GM23338 (cell line): Measurements from ENCODE around the gene CACNA1C. TPM values are rescaled to one million over a fixed set of nuclear protein-coding genes. Genes with fewer than 3 reads are reported as not detected.

Experiments
- ATAC-seq: fragments of 200-7000 bp; cut with Tn5 transposase; 3 replicates; pipeline ENCODE4 v1.9.1; 2020
- DNase-seq: peaks from one replicate; pipeline ENCODE4 v3.0.0-alpha.2; 2015; ENCODE audit warnings: low spot score
- H2AFZ ChIP-seq: fragments of 200-600 bp; sonication (generic); 2 replicates; pipeline ENCODE4 v1.8.0; 2016; ENCODE audit warnings: antibody characterized with exemption, mild to moderate bottlenecking, moderate library complexity
- H3F3A ChIP-seq: fragments of 200-600 bp; sonication (generic); replicated peaks from 2 replicates; pipeline ENCODE4 v1.8.0; 2017; ENCODE audit warnings: antibody characterized with exemption, mixed run types, low read depth
- H3K27ac ChIP-seq: fragments of 200-600 bp; sonication (generic); 2 replicates; pipeline ENCODE4 v1.6.1; 2016; ENCODE audit warnings: low read depth
- H3K27me3 ChIP-seq: fragments of 200-600 bp; sonication (generic); 2 replicates; pipeline ENCODE4 v1.8.0; 2016; ENCODE audit warnings: mild to moderate bottlenecking, mixed run types, moderate library complexity; ENCODE audit not compliant: insufficient read depth
- H3K36me3 ChIP-seq: fragments of 200-600 bp; sonication (generic); 2 replicates; pipeline ENCODE4 v1.8.0; 2016; ENCODE audit warnings: mild to moderate bottlenecking; ENCODE audit not compliant: insufficient read depth
- H3K4me1 ChIP-seq: fragments of 200-600 bp; sonication (generic); 2 replicates; pipeline ENCODE4 v1.8.0; 2016; ENCODE audit warnings: mild to moderate bottlenecking, moderate library complexity; ENCODE audit not compliant: insufficient read depth
- H3K4me2 ChIP-seq: fragments of 200-600 bp; sonication (generic); 2 replicates; pipeline ENCODE4 v1.7.1; 2017; ENCODE audit warnings: mixed run types
- H3K4me3 ChIP-seq: fragments of 200-600 bp; sonication (generic); 2 replicates; pipeline ENCODE4 v1.6.1; 2016; ENCODE audit warnings: mixed run types
- H3K79me2 ChIP-seq: fragments of 200-600 bp; sonication (generic); replicated peaks from 2 replicates; pipeline ENCODE4 v1.8.0; 2017; ENCODE audit warnings: mild to moderate bottlenecking; ENCODE audit not compliant: insufficient read depth
- H3K9me2 ChIP-seq: fragments of 200-600 bp; sonication (generic); 2 replicates; pipeline ENCODE4 v1.8.0; 2017; ENCODE audit not compliant: insufficient read depth
- H4K20me1 ChIP-seq: fragments of 200-600 bp; sonication (generic); replicated peaks from 2 replicates; pipeline ENCODE4 v1.8.0; 2017; ENCODE audit warnings: mild to moderate bottlenecking; ENCODE audit not compliant: insufficient read depth
- H3K27ac Mint-ChIP-seq: 2 replicates; pipeline ENCODE4 v1.8.0; 2020; ENCODE audit warnings: inconsistent platforms, mild to moderate bottlenecking, moderate library complexity, mixed read lengths
- H3K27me3 Mint-ChIP-seq: 3 replicates; pipeline ENCODE4 v1.8.0; 2022; ENCODE audit warnings: low read depth, mild to moderate bottlenecking, moderate library complexity, mixed read lengths, inconsistent platforms; ENCODE audit not compliant: insufficient read depth, poor library complexity
- H3K36me3 Mint-ChIP-seq: 3 replicates; pipeline ENCODE4 v1.8.0; 2021; ENCODE audit warnings: low read depth, mild to moderate bottlenecking, inconsistent platforms, moderate library complexity, mixed read lengths
- H3K4me1 Mint-ChIP-seq: 3 replicates; pipeline ENCODE4 v1.8.0; 2020; ENCODE audit warnings: mild to moderate bottlenecking, inconsistent platforms, mixed read lengths
- H3K4me3 Mint-ChIP-seq: 3 replicates; pipeline ENCODE4 v1.8.0; 2021; ENCODE audit warnings: moderate library complexity, mild to moderate bottlenecking, inconsistent platforms, mixed read lengths
- H3K9me3 Mint-ChIP-seq: 3 replicates; pipeline ENCODE4 v1.8.0; 2020; ENCODE audit warnings: moderate library complexity, mild to moderate bottlenecking, inconsistent platforms, mixed read lengths
- CREB1 ChIP-seq: fragments of 250-450 bp; sonication (Bioruptor Pico); IDR thresholded peaks from 2 replicates; pipeline ENCODE4 v1.5.0; 2020; ENCODE audit warnings: low read depth, mild to moderate bottlenecking, moderate library complexity
- EZH2 ChIP-seq: fragments of 200-600 bp; sonication (generic); IDR thresholded peaks from one replicate; pipeline ENCODE4 v1.8.0; 2017; ENCODE audit warnings: antibody characterized with exemption, mild to moderate bottlenecking, low read depth; ENCODE audit not compliant: unreplicated experiment
- EZH2phosphoT487 ChIP-seq: fragments of 200-600 bp; sonication (generic); IDR thresholded peaks from one replicate; pipeline ENCODE4 v1.8.1; 2018; ENCODE audit warnings: antibody characterized with exemption; ENCODE audit not compliant: unreplicated experiment
- POLR2AphosphoS5 ChIP-seq: IDR thresholded peaks from 2 replicates; pipeline ENCODE4 v1.6.1; 2016; ENCODE audit warnings: antibody characterized with exemption, low read depth
- STAT1 ChIP-seq: IDR thresholded peaks from one replicate; pipeline ENCODE4 v1.6.1; 2016; ENCODE audit warnings: antibody characterized with exemption; ENCODE audit not compliant: unreplicated experiment
- ZNF114 ChIP-seq: fragments of 250-450 bp; sonication (Bioruptor Pico); IDR thresholded peaks from 2 replicates; pipeline ENCODE4 v1.5.0; 2020; ENCODE audit warnings: mild to moderate bottlenecking, moderate library complexity
- polyA plus RNA-seq: library from polyadenylated mRNA; unstranded; fragments of >200 nt; fragmentation: Nextera tagmentation; extraction: Ambion mirVana; gene quantifications from 2 replicates; pipeline ENCODE4 v1.2.1, GENCODE V29; 2016
- total RNA-seq: library from RNA; depleted of rRNA; stranded (reverse); fragments of >200 nt; shearing (Covaris generic); gene quantifications from 2 replicates; pipeline ENCODE4 v1.2.3, GENCODE V29; 2014
- TF ChIP-seq, protein P1 (sequence below): fragments of 250-450 bp; sonication (Bioruptor Pico); IDR thresholded peaks from 2 replicates; pipeline ENCODE4 v1.5.0; 2020; ENCODE audit warnings: mild to moderate bottlenecking, moderate library complexity
- TF ChIP-seq, protein P2 (sequence below): IDR thresholded peaks from 2 replicates; pipeline ENCODE4 v1.6.1; 2016; ENCODE audit warnings: antibody characterized with exemption
- TF ChIP-seq, protein P3 (sequence below): IDR thresholded peaks from one replicate; pipeline ENCODE4 v1.6.1; 2018; ENCODE audit warnings: antibody characterized with exemption; ENCODE audit not compliant: unreplicated experiment
- TF ChIP-seq, protein P4 (sequence below), 2 experiments: fragments of 200-600 bp in 1 of 2; sonication (generic) in 1 of 2; conservative IDR thresholded peaks; 2 replicates each; pipeline versions ENCODE4 v1.5.1 to v1.6.1; 2016 to 2017; ENCODE audit warnings: antibody characterized with exemption in 2 of 2, low read depth in 2 of 2, mild to moderate bottlenecking in 2 of 2, moderate library complexity in 1 of 2

CACNA1C gene
- total and polyA plus RNA-seq, 2 experiments from 2014 or later, result 0.78 to 2.1 TPM

DNA sequence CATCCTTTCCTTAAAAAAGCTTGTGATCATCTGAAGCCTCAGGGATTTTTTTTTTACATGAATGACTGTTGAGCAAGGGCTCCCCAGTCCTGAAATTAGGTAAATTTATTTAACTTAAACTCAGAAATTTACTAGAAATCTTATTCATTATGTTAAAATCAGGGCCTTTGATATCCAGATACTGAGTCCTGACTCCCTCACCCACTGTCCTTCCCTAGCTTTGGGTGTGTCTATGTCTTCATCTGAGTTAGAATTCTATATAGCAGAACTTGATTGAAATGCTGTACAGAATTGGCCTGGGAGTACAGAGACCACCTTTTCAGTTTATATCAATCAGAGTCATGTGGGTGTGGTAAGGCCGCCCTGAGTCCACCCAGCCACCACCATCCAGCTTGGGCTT lies 260.0 kb downstream of the CACNA1C start (continued):
- TF ChIP-seq, protein P1, sequence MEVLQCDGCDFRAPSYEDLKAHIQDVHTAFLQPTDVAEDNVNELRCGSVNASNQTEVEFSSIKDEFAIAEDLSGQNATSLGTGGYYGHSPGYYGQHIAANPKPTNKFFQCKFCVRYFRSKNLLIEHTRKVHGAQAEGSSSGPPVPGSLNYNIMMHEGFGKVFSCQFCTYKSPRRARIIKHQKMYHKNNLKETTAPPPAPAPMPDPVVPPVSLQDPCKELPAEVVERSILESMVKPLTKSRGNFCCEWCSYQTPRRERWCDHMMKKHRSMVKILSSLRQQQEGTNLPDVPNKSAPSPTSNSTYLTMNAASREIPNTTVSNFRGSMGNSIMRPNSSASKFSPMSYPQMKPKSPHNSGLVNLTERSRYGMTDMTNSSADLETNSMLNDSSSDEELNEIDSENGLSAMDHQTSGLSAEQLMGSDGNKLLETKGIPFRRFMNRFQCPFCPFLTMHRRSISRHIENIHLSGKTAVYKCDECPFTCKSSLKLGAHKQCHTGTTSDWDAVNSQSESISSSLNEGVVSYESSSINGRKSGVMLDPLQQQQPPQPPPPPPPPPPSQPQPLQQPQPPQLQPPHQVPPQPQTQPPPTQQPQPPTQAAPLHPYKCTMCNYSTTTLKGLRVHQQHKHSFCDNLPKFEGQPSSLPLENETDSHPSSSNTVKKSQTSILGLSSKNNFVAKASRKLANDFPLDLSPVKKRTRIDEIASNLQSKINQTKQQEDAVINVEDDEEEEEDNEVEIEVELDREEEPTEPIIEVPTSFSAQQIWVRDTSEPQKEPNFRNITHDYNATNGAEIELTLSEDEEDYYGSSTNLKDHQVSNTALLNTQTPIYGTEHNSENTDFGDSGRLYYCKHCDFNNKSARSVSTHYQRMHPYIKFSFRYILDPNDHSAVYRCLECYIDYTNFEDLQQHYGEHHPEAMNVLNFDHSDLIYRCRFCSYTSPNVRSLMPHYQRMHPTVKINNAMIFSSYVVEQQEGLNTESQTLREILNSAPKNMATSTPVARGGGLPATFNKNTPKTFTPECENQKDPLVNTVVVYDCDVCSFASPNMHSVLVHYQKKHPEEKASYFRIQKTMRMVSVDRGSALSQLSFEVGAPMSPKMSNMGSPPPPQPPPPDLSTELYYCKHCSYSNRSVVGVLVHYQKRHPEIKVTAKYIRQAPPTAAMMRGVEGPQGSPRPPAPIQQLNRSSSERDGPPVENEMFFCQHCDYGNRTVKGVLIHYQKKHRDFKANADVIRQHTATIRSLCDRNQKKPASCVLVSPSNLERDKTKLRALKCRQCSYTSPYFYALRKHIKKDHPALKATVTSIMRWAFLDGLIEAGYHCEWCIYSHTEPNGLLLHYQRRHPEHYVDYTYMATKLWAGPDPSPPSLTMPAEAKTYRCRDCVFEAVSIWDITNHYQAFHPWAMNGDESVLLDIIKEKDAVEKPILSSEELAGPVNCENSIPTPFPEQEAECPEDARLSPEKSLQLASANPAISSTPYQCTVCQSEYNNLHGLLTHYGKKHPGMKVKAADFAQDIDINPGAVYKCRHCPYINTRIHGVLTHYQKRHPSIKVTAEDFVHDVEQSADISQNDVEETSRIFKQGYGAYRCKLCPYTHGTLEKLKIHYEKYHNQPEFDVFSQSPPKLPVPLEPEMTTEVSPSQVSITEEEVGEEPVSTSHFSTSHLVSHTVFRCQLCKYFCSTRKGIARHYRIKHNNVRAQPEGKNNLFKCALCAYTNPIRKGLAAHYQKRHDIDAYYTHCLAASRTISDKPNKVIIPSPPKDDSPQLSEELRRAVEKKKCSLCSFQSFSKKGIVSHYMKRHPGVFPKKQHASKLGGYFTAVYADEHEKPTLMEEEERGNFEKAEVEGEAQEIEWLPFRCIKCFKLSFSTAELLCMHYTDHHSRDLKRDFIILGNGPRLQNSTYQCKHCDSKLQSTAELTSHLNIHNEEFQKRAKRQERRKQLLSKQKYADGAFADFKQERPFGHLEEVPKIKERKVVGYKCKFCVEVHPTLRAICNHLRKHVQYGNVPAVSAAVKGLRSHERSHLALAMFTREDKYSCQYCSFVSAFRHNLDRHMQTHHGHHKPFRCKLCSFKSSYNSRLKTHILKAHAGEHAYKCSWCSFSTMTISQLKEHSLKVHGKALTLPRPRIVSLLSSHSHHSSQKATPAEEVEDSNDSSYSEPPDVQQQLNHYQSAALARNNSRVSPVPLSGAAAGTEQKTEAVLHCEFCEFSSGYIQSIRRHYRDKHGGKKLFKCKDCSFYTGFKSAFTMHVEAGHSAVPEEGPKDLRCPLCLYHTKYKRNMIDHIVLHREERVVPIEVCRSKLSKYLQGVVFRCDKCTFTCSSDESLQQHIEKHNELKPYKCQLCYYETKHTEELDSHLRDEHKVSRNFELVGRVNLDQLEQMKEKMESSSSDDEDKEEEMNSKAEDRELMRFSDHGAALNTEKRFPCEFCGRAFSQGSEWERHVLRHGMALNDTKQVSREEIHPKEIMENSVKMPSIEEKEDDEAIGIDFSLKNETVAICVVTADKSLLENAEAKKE, result no peak
- no peak for TF ChIP-seq STAT1
- no peak for TF ChIP-seq EZH2phosphoT487
- no peak for TF ChIP-seq POLR2AphosphoS5
- no peak for TF ChIP-seq ZNF114 (CRISPR knock-in tag)
- TF ChIP-seq CREB1 (CRISPR knock-in tag), result no peak

DNA sequence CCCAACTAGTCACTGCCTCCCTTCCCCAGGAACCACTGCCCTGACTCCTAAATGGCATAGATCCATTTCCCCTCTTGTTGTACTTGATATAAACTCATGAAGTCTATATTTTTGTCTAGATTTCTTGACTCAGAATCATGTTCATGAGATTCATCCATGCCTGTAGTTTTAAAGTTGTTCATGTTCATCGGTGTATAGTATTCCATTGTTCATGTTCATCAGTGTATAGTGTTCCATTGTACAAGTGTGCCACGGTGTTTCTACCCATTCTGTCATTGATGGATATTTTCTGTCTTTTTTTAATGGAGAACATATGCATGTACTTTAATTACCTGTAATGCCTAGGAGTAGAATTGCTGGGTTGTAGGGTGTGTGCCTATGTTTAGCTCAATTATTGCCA lies 261.7 kb downstream of the CACNA1C start:
- H3K27ac ChIP-seq, result no peak overlapping the region
- H3K4me1 ChIP-seq, result no peaks in the 10 kb centered on the region
- no peak overlapping the region for H3K4me3 ChIP-seq
- H3K9me2 ChIP-seq, result no peaks in the 10 kb centered on the region
- H3K4me1 Mint-ChIP-seq, result peaks cover under 1% of the 10 kb centered on the region; the same call in 2 of the 3 replicates
- H4K20me1 ChIP-seq, result no peaks in the 10 kb centered on the region
- H3K9me3 Mint-ChIP-seq, result no peaks in the 10 kb centered on the region
- no peaks in the 10 kb centered on the region for H3K36me3 ChIP-seq
- ATAC-seq, result no peak
- H3K36me3 Mint-ChIP-seq, result no peaks in the 10 kb centered on the region
- H3F3A ChIP-seq, result no peaks in the 10 kb centered on the region
- no peaks in the 10 kb centered on the region for H3K79me2 ChIP-seq
- H3K4me2 ChIP-seq, result no peak overlapping the region
- peaks cover 3% of the 10 kb centered on the region for H3K27me3 Mint-ChIP-seq
- no peak overlapping the region for H2AFZ ChIP-seq
- DNase-seq, result no peak
- H3K27me3 ChIP-seq, result no peaks in the 10 kb centered on the region
- no peak overlapping the region for H3K4me3 Mint-ChIP-seq
- no peak overlapping the region for H3K27ac Mint-ChIP-seq
- TF ChIP-seq, protein P2, sequence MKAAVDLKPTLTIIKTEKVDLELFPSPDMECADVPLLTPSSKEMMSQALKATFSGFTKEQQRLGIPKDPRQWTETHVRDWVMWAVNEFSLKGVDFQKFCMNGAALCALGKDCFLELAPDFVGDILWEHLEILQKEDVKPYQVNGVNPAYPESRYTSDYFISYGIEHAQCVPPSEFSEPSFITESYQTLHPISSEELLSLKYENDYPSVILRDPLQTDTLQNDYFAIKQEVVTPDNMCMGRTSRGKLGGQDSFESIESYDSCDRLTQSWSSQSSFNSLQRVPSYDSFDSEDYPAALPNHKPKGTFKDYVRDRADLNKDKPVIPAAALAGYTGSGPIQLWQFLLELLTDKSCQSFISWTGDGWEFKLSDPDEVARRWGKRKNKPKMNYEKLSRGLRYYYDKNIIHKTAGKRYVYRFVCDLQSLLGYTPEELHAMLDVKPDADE, result no peak
- TF ChIP-seq ZNF114 (CRISPR knock-in tag), result no peak
- no peak for TF ChIP-seq STAT1
- no peak for TF ChIP-seq EZH2phosphoT487
- no peak for TF ChIP-seq EZH2
- TF ChIP-seq, protein P3, sequence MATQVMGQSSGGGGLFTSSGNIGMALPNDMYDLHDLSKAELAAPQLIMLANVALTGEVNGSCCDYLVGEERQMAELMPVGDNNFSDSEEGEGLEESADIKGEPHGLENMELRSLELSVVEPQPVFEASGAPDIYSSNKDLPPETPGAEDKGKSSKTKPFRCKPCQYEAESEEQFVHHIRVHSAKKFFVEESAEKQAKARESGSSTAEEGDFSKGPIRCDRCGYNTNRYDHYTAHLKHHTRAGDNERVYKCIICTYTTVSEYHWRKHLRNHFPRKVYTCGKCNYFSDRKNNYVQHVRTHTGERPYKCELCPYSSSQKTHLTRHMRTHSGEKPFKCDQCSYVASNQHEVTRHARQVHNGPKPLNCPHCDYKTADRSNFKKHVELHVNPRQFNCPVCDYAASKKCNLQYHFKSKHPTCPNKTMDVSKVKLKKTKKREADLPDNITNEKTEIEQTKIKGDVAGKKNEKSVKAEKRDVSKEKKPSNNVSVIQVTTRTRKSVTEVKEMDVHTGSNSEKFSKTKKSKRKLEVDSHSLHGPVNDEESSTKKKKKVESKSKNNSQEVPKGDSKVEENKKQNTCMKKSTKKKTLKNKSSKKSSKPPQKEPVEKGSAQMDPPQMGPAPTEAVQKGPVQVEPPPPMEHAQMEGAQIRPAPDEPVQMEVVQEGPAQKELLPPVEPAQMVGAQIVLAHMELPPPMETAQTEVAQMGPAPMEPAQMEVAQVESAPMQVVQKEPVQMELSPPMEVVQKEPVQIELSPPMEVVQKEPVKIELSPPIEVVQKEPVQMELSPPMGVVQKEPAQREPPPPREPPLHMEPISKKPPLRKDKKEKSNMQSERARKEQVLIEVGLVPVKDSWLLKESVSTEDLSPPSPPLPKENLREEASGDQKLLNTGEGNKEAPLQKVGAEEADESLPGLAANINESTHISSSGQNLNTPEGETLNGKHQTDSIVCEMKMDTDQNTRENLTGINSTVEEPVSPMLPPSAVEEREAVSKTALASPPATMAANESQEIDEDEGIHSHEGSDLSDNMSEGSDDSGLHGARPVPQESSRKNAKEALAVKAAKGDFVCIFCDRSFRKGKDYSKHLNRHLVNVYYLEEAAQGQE, result no peak
- TF ChIP-seq, protein P4, sequence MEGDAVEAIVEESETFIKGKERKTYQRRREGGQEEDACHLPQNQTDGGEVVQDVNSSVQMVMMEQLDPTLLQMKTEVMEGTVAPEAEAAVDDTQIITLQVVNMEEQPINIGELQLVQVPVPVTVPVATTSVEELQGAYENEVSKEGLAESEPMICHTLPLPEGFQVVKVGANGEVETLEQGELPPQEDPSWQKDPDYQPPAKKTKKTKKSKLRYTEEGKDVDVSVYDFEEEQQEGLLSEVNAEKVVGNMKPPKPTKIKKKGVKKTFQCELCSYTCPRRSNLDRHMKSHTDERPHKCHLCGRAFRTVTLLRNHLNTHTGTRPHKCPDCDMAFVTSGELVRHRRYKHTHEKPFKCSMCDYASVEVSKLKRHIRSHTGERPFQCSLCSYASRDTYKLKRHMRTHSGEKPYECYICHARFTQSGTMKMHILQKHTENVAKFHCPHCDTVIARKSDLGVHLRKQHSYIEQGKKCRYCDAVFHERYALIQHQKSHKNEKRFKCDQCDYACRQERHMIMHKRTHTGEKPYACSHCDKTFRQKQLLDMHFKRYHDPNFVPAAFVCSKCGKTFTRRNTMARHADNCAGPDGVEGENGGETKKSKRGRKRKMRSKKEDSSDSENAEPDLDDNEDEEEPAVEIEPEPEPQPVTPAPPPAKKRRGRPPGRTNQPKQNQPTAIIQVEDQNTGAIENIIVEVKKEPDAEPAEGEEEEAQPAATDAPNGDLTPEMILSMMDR (conservative IDR thresholded peaks at IDR 0.05; ENCODE audit: low read depth in 2 of 2), result no peak
